ENCODE measurements around the gene RASAL1. TPM values are rescaled to one million over a fixed set of nuclear protein-coding genes. Genes with fewer than 3 reads are reported as not detected.

RASAL1 gene
- total and polyA plus RNA-seq, 4 experiments from 2014 or later = 0.10 to 1.4 (median 0.63) TPM

DNA sequence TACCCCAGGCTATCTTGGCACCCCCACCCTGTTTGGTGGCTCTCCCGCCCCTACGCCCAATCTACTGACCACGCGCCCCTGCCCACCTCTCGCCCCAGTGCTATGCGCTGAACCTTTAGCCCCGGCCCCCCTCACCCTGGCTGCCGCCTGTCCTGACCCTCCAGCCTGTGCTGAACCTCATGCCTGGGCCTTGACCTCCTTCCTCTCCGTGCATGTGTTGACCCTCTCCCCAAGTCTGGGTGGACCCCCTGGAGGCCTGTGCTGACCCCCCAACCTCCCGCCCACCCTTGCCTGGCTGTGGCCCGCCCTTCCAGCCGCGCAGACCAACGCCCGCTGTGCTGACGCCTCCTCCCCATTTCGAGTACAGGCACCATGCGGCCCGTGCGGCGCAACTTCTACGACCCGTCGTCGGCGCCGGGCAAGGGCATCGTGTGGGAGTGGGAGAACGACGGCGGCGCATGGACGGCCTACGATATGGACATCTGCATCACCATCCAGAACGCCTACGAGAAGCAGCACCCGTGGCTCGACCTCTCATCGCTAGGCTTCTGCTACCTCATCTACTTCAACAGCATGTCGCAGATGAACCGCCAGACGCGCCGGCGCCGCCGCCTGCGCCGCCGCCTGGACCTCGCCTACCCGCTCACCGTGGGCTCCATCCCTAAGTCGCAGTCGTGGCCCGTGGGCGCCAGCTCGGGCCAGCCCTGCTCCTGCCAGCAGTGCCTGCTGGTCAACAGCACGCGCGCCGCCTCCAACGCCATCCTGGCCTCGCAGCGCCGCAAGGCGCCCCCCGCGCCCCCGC, 58.3 kb downstream of the RASAL1 start:
- intact Hi-C loops (cut with micrococcal nuclease) = no loop called here
- Histone ChIP-seq H3K9me3 (ENCODE audit: control insufficient read depth in 1 of 2, low read length in 2 of 2) (no peaks in the 10 kb centered on the region), H3K4me3 (ENCODE audit: low read length in 2 of 2) (no peak overlapping the region), H3K4me1 (ENCODE audit: insufficient read depth, low read length) (peaks cover 19% of the 10 kb centered on the region), H3K27me3 (ENCODE audit: insufficient read depth, low read length) (no peaks in the 10 kb centered on the region), H3K27ac (ENCODE audit: low read depth, low read length) (no peak overlapping the region), H3K36me3 (ENCODE audit: insufficient read depth, low read length) (no peaks in the 10 kb centered on the region)
- no peak for DNase-seq
- Mint-ChIP-seq H3K9me3 (no peaks in the 10 kb centered on the region), H3K27ac (peak overlapping the region in 1 of 7 donors; percentile 15), H3K4me1 (peaks cover 30 to 58% (median 35%) of the 10 kb centered on the region in 4 donors), H3K36me3 (peaks cover 14 to 23% of the 10 kb centered on the region in 2 donors), H3K4me3 (no peak overlapping the region), H3K27me3 (no peaks in the 10 kb centered on the region)
- CTCF ChIA-PET (ENCODE audit: partially characterized antibody) = no interaction called here
- POLR2A ChIA-PET (ENCODE audit: partially characterized antibody) = no interaction called here

- ChIA-PET CTCF (ENCODE audit: partially characterized antibody) (no interaction called here), POLR2A (ENCODE audit: partially characterized antibody) (interaction anchor here (1.1 kb wide), 1 partner anchor 15 kb away, joined by 4 read pairs; no protein-coding TSS in a partner anchor)
- Mint-ChIP-seq H3K36me3 (peaks cover 14 to 23% of the 10 kb centered on the region in 2 donors), H3K4me1 (peaks cover 39 to 67% (median 46%) of the 10 kb centered on the region in 4 donors), H3K4me3 (peak overlapping the region in 3 of 8 donors; percentile 8 to 58 (median 39)), H3K27me3 (no peaks in the 10 kb centered on the region), H3K9me3 (no peaks in the 10 kb centered on the region), H3K27ac (peak overlapping the region; percentile 18 to 91 (median 65))
- Histone ChIP-seq H3K9me3 (ENCODE audit: control insufficient read depth in 1 of 2, low read length in 2 of 2) (no peaks in the 10 kb centered on the region), H3K27ac (ENCODE audit: low read depth, low read length) (no peak overlapping the region), H3K4me3 (ENCODE audit: low read length in 2 of 2) (no peak overlapping the region), H3K36me3 (ENCODE audit: insufficient read depth, low read length) (no peaks in the 10 kb centered on the region), H3K27me3 (ENCODE audit: insufficient read depth, low read length) (no peaks in the 10 kb centered on the region), H3K4me1 (ENCODE audit: insufficient read depth, low read length) (peaks cover 24% of the 10 kb centered on the region)
- intact Hi-C loops (cut with micrococcal nuclease) = no loop called here
- DNase-seq = no peak
Measured at GRCh38 chr12:113075137-113075683, 60.4 kb downstream of the RASAL1 start.

GRCh38 chr12:113073586-113073985, 62.0 kb downstream of the RASAL1 start:
- H3K4me1 Mint-ChIP-seq = peaks cover 42 to 70% (median 56%) of the 10 kb centered on the region in 4 donors

DNA sequence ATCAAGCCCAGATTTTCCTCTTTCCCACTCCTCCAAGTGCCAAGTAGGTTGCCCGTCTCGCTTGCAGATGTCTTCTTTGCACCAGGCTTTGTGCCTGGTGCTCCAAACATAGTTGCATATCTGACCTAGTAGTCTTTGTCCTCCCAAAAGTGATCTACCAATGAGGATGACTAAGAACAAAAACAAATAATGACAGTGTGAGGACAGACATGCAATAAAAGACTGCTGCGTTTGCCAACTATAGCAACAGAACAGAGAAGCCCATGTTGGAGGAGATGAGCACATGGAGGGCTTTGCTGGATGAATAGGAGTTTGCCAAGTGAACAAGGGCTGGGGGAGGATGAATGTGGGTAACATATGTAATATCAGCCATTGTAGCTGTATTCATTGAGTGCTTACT, 63.4 kb downstream of the RASAL1 start:
- Mint-ChIP-seq H3K4me1 (peaks cover 47 to 82% (median 62%) of the 10 kb centered on the region in 4 donors), H3K4me3 (peak overlapping the region in 1 of 8 donors; percentile 39), H3K27ac (peak overlapping the region in 6 of 7 donors; percentile 1 to 89 (median 72)), H3K27me3 (no peaks in the 10 kb centered on the region), H3K9me3 (no peaks in the 10 kb centered on the region), H3K36me3 (peaks cover 8 to 11% of the 10 kb centered on the region in 2 donors)
- H3K9me3 ChIP-seq (ENCODE audit: control insufficient read depth in 1 of 2, low read length in 2 of 2) = no peaks in the 10 kb centered on the region
- H3K36me3 ChIP-seq (ENCODE audit: insufficient read depth, low read length) = no peaks in the 10 kb centered on the region
- no peak overlapping the region for H3K4me3 ChIP-seq (ENCODE audit: low read length in 2 of 2)
- H3K27ac ChIP-seq (ENCODE audit: low read depth, low read length) = no peak overlapping the region
- peaks cover 36% of the 10 kb centered on the region for H3K4me1 ChIP-seq (ENCODE audit: insufficient read depth, low read length)
- DNase-seq = no peak
- ChIA-PET CTCF (ENCODE audit: partially characterized antibody) (interaction anchor here (2.4 kb wide), 1 partner anchor 23 kb away, joined by 11 read pairs; no protein-coding TSS in a partner anchor), POLR2A (ENCODE audit: partially characterized antibody) (no interaction called here)
- no peaks in the 10 kb centered on the region for H3K27me3 ChIP-seq (ENCODE audit: insufficient read depth, low read length)
- intact Hi-C loops (cut with micrococcal nuclease) = no loop called here

More at GRCh38 chr12:113073586-113073985, 62.0 kb downstream of the RASAL1 start:
- Mint-ChIP-seq H3K27ac (peak overlapping the region in 5 of 7 donors; percentile 24 to 89 (median 68)), H3K36me3 (peaks cover 11 to 14% of the 10 kb centered on the region in 2 donors), H3K27me3 (no peaks in the 10 kb centered on the region), H3K9me3 (no peaks in the 10 kb centered on the region), H3K4me3 (peak overlapping the region in 2 of 8 donors; percentile 2 to 10)
- Histone ChIP-seq H3K27me3 (ENCODE audit: insufficient read depth, low read length) (no peaks in the 10 kb centered on the region), H3K4me1 (ENCODE audit: insufficient read depth, low read length) (peaks cover 36% of the 10 kb centered on the region), H3K27ac (ENCODE audit: low read depth, low read length) (no peak overlapping the region), H3K36me3 (ENCODE audit: insufficient read depth, low read length) (no peaks in the 10 kb centered on the region), H3K9me3 (ENCODE audit: control insufficient read depth in 1 of 2, low read length in 2 of 2) (no peaks in the 10 kb centered on the region), H3K4me3 (ENCODE audit: low read length in 2 of 2) (no peak overlapping the region)
- DNase-seq = no peak
- CTCF ChIA-PET (ENCODE audit: partially characterized antibody) = interaction anchor here (1.2 to 2.4 kb wide), 2 partner anchors 25 to 81 kb away, joined by 3 to 11 read pairs; no protein-coding TSS in a partner anchor
- intact Hi-C loops (cut with micrococcal nuclease) = no loop called here
- POLR2A ChIA-PET (ENCODE audit: partially characterized antibody) = interaction anchor here (1.0 kb wide), 1 partner anchor 11 kb away, joined by 3 read pairs; no protein-coding TSS in a partner anchor

GRCh38 chr12:113071135-113072112, 64.1 kb downstream of the RASAL1 start:
- Histone ChIP-seq H3K27ac (ENCODE audit: low read depth, low read length) (no peak overlapping the region), H3K4me3 (ENCODE audit: low read length in 2 of 2) (no peak overlapping the region), H3K9me3 (ENCODE audit: control insufficient read depth in 1 of 2, low read length in 2 of 2) (no peaks in the 10 kb centered on the region), H3K27me3 (ENCODE audit: insufficient read depth, low read length) (no peaks in the 10 kb centered on the region), H3K36me3 (ENCODE audit: insufficient read depth, low read length) (no peaks in the 10 kb centered on the region), H3K4me1 (ENCODE audit: insufficient read depth, low read length) (peaks cover 36% of the 10 kb centered on the region)
- H3K4me1 Mint-ChIP-seq = peaks cover 46 to 83% (median 62%) of the 10 kb centered on the region in 4 donors
- peak overlapping the region in 6 of 7 donors; percentile 1 to 91 (median 79) for H3K27ac Mint-ChIP-seq
- peak overlapping the region in 2 of 8 donors; percentile 10 to 43 for H3K4me3 Mint-ChIP-seq
- no peak for DNase-seq
- intact Hi-C loops (cut with micrococcal nuclease) = no loop called here
- H3K27me3 Mint-ChIP-seq = no peaks in the 10 kb centered on the region
- peaks cover 3 to 6% of the 10 kb centered on the region in 2 donors for H3K36me3 Mint-ChIP-seq
- no peaks in the 10 kb centered on the region for H3K9me3 Mint-ChIP-seq
- POLR2A ChIA-PET (ENCODE audit: partially characterized antibody) = interaction anchor here (1.1 kb wide), 1 partner anchor 93 kb away, joined by 3 read pairs; the partner anchor contains the start of gene OAS2
- CTCF ChIA-PET (ENCODE audit: partially characterized antibody) = interaction anchor here (1.1 to 2.4 kb wide), 5 partner anchors 10 to 102 kb away, joined by 4 to 11 read pairs (median 5); no protein-coding TSS in a partner anchor

DNA sequence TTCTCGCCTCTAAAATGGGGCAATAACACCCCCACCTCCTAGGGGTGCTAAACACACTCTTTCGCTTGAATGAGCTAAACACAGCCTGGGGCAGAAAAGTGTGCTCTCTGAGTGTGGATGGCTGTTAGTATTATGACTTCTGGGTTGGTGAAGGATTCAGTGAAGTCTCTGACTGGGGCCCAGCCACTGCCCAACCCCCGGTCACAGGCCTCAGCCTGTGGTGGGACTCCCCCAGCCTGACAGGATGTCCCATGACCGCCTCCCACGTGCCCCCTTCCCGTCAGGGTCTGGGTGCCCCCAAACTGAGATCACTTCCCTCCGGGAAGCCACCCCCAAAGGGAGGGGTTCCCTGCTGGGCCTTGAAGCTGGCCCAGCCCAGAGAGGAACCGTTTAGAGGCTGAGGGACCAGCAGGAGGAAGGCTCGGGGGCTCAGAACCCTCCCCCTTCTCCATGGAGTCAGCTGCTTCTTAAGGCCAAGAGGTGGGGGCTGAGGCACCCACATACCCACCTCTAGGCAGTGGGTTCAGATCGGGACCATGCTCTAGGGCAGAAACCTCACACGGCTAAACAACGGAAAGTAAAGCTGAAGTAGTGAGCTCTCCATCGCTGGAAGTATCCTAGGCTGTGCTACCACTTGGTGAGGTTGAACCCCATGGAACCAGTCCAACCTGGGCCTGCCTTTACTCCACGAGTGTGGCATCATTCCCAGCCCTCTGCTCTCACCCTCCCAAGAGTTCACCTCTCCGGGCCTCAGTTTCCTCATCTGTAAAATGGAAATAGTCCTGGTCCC, 65.2 kb downstream of the RASAL1 start:
- CTCF ChIA-PET (ENCODE audit: partially characterized antibody) = interaction anchor here (1.1 to 2.3 kb wide), 4 partner anchors 11 to 103 kb away, joined by 4 to 6 read pairs (median 5); no protein-coding TSS in a partner anchor
- intact Hi-C loops (cut with micrococcal nuclease) = no loop called here

More for the DNA sequence above, 65.2 kb downstream of the RASAL1 start:
- H3K9me3 ChIP-seq (ENCODE audit: control insufficient read depth in 1 of 2, low read length in 2 of 2) = no peaks in the 10 kb centered on the region
- H3K4me1 Mint-ChIP-seq = peaks cover 40 to 87% (median 55%) of the 10 kb centered on the region in 4 donors
- POLR2A ChIA-PET (ENCODE audit: partially characterized antibody) = interaction anchor here (1.1 to 1.4 kb wide), 3 partner anchors 11 to 92 kb away, joined by 3 to 6 read pairs (median 3); partner anchors contain the start of gene OAS2
- peak overlapping the region in 3 of 8 donors; percentile 31 to 43 (median 35) for H3K4me3 Mint-ChIP-seq
- no peak overlapping the region for H3K4me3 ChIP-seq (ENCODE audit: low read length in 2 of 2)
- DNase-seq = no peak
- peak overlapping the region; percentile 6 to 91 (median 72) for H3K27ac Mint-ChIP-seq
- H3K9me3 Mint-ChIP-seq = no peaks in the 10 kb centered on the region
- H3K27me3 ChIP-seq (ENCODE audit: insufficient read depth, low read length) = no peaks in the 10 kb centered on the region
- H3K4me1 ChIP-seq (ENCODE audit: insufficient read depth, low read length) = peaks cover 29% of the 10 kb centered on the region
- H3K36me3 Mint-ChIP-seq = peaks cover 3 to 4% of the 10 kb centered on the region in 2 donors
- H3K27me3 Mint-ChIP-seq = no peaks in the 10 kb centered on the region
- no peaks in the 10 kb centered on the region for H3K36me3 ChIP-seq (ENCODE audit: insufficient read depth, low read length)
- no peak overlapping the region for H3K27ac ChIP-seq (ENCODE audit: low read depth, low read length)

Measured in CD4-positive, alpha-beta memory T cell (primary cell).